HG02973 (cell line): ENCODE results near the gene TRIM44.

Source experiments
- ATAC-seq: cut with Tn5 transposase; IDR thresholded peaks from one replicate; pipeline ENCODE4 v1.9.1; 2021; ENCODE audit warnings: moderate library complexity; ENCODE audit not compliant: unreplicated experiment

Gene TRIM44

GRCh38 chr11:35785287-35786167 lies 123.0 kb downstream of the TRIM44 start:
- peak; percentile 55 for ATAC-seq

- ATAC-seq = no peak
Observed at GRCh38 chr11:35786188-35786587, 123.6 kb downstream of the TRIM44 start.

- no peak for ATAC-seq
Observed at GRCh38 chr11:35787013-35787504, 124.5 kb downstream of the TRIM44 start.

- no peak for ATAC-seq
Observed at GRCh38 chr11:35787626-35788025, 125.1 kb downstream of the TRIM44 start.

GRCh38 chr11:35791088-35791958 lies 128.7 kb downstream of the TRIM44 start:
- ATAC-seq = no peak

GRCh38 chr11:35792148-35792845 lies 129.7 kb downstream of the TRIM44 start:
- ATAC-seq = no peak

- ATAC-seq = no peak
Observed at GRCh38 chr11:35792846-35793192, 130.2 kb downstream of the TRIM44 start.

- no peak for ATAC-seq
Observed at GRCh38 chr11:35794333-35794732, 131.8 kb downstream of the TRIM44 start.

- no peak for ATAC-seq
Observed at GRCh38 chr11:35794850-35795249, 132.3 kb downstream of the TRIM44 start.

- ATAC-seq = no peak
Observed at GRCh38 chr11:35796562-35796961, 134.0 kb downstream of the TRIM44 start.

- no peak for ATAC-seq
Observed at GRCh38 chr11:35798423-35798822, 135.8 kb downstream of the TRIM44 start.

GRCh38 chr11:35798983-35799382 lies 136.4 kb downstream of the TRIM44 start:
- no peak for ATAC-seq

GRCh38 chr11:35799655-35800054 lies 137.1 kb downstream of the TRIM44 start:
- ATAC-seq = no peak

- ATAC-seq = peak; percentile 89
Observed at GRCh38 chr11:35800970-35801953, 138.7 kb downstream of the TRIM44 start.

- ATAC-seq = no peak
Observed at GRCh38 chr11:35802221-35802620, 139.6 kb downstream of the TRIM44 start.

- no peak for ATAC-seq
Observed at GRCh38 chr11:35802672-35803071, 140.1 kb downstream of the TRIM44 start.

- no peak for ATAC-seq
Observed at GRCh38 chr11:35803115-35803514, 140.5 kb downstream of the TRIM44 start.

GRCh38 chr11:35804451-35805040 lies 142.0 kb downstream of the TRIM44 start:
- ATAC-seq = no peak

GRCh38 chr11:35809561-35809960 lies 147.0 kb downstream of the TRIM44 start:
- no peak for ATAC-seq
